Stimulated activated CD4-positive, alpha-beta T cell treated with anti-CD3 and anti-CD28 coated beads, Interleukin-2, amount 100 ng/mL, for 24 hours (primary cell): ENCODE measurements around the gene GAS7.

Source experiments
- DNase-seq, 2 donors: peaks; one replicate each; pipeline ENCODE4 v3.0.0-alpha.2; 2020

The GAS7 gene

GRCh38 chr17:10127819-10128425, 70.5 kb downstream of the GAS7 start:
- DNase-seq, result no peak

- peak in 1 of 2 donors; percentile 6 for DNase-seq
Measured at GRCh38 chr17:10126616-10127501, 71.5 kb downstream of the GAS7 start.

GRCh38 chr17:10126276-10126615, 72.2 kb downstream of the GAS7 start:
- DNase-seq, result no peak

- no peak for DNase-seq
Measured at GRCh38 chr17:10125531-10126275, 72.7 kb downstream of the GAS7 start.

- no peak for DNase-seq
Measured at GRCh38 chr17:10123093-10123492, 75.3 kb downstream of the GAS7 start.

DNA sequence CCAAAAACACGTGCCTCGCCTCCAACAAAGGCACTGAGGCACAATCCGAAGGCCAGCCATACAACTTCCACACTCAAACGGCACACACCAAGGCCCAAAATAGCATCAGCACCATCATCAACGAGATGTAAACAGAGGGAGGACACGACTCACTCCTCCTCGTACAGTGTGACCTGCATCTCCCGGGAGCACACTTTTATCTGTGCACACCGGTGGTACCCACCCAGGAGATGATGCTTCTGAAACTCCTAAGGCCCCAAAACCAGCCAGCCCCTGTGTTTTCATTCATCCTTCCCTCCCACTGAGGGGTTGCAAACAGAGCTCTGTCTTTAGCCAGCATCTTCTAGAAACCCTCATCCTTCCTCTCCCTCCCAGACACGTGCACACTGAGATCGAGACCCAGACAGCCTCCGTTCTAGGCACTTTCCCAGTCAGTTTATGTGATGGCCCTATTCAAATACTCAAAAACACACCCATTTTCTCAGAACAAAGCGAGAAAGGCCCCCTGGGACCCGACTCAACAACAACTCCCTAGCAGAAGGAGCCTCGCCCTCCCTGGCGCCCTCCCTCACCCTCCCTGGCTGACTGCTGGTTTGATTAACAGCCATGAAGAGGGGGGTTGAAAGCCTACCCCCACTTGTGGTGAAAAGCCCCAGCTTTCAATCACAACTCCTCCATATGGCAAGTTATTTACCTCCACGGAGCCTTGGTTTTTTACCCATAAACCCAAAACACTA, 76.3 kb downstream of the GAS7 start:
- no peak for DNase-seq

DNA sequence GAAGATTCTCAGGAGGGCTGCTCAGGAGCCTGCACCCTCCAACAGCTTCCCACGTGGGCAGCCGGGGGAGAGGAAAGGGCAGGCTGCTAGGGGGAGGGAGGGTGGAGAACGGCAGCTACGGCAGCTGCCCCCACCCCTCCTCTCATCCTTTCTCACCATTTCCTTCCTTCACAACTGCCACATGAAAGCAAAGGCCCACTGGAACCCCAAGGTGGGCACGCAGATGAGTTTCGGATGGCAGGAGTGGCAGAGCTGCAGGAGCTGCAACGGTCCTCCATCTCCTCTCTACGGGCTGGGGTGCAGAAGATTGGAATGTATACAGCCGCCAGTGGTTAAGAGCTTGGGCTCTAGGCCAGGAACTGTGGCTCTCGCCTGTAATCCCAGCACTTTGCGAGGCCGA, 77.7 kb downstream of the GAS7 start:
- DNase-seq, result no peak

DNA sequence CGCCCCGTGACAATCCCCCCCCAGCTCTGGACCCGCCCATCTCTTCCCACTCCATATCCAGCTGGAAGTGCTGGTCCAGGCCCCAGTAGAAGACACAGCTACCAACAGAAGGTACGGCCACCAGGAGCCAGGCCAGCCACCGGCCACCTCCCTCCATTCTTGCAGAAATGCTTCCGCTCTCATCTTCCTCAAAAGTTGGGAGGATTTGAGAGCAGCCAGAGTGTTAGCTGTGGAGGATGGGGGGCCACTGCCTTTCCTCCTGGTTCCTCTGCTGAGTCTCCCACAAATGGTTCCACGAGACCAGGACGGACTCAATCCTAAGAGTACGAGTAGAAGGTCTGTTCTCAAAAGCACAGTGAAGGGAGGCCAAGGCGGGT, 78.3 kb downstream of the GAS7 start:
- DNase-seq, result no peak

DNA sequence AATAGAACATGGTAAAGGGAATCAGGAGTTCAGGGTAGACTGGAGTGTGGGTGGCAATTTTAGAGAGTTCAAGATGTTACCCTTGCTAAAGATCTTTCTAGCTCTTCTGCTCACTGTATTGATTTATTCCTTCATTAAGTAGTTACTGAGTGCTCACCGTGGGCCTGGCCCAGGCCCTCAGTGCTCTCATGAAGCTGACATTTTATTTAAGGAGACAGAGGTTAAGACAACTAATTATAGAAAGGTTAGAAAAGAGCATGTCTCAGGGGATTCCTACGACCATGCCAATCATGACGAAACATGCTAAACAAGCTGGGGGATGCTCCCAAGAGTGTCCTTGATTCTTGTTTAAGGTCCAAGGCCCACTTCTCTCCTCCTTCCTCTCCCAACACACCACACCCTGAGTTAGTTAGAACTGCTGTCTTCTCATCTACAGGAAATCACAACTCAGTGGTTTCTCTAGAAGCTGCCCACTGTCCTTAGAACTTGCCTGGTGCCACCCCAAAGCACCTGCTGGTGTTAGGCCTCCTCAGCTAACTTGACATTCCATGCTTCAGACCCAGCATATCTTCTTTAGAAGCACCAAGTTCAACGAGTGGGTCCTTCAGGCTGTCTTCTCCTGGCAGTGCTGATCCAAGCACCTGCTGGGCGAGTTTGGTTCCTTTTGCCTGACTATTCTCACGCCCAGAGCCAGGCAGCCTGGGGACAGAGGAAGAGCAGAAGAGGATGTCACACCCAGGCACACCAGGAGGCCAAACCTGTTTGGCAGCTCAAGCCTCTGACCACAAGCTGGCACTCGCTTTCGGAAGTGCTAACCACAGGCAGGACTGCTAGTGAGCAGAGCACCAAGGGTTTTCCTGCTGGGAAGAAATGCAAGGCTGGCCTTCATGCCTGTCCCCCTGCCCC, 79.0 kb downstream of the GAS7 start:
- DNase-seq, result no peak

DNA sequence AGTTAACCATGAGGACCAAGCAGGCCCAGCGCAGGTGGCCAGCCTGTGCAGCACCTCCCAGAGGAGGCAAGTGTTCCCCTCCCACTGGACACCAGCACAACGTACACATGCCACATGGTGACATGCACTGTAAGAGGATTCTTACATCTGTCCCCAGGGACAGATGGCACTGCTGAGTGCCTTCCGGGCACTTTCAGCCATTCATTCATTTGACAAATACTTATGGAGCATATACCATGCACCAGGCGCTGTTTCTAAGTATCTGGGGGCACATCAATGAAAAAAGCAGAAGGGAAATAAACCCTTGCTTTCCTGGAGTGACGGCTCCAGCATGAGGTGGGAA, 79.6 kb downstream of the GAS7 start:
- DNase-seq, result no peak

DNA sequence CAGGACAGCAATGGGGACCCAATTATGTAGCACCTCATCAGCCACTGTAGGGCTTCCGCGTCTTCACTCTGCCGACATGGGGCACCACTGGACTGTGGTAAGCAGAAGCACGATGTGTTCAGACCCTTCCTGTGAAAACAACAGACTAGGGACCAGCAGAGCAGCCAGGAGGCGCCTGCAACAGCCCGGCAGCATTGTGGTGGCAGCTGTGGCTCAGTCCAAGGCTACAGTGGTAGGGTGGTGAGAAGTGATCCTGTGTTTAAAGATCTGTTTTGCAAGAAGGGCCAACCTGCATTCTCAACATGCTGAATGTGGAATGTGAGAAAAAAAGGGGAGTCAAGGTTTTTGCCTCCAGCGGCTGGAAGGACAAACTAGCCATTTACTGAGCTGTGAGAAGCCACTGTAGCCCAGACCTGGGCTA, 80.8 kb downstream of the GAS7 start:
- no peak for DNase-seq

GRCh38 chr17:10116753-10117420, 81.5 kb downstream of the GAS7 start:
- DNase-seq, result no peak

- DNase-seq, result no peak
Measured at GRCh38 chr17:10116267-10116666, 82.1 kb downstream of the GAS7 start.

- DNase-seq, result no peak
Measured at GRCh38 chr17:10115536-10115932, 82.9 kb downstream of the GAS7 start.

DNA sequence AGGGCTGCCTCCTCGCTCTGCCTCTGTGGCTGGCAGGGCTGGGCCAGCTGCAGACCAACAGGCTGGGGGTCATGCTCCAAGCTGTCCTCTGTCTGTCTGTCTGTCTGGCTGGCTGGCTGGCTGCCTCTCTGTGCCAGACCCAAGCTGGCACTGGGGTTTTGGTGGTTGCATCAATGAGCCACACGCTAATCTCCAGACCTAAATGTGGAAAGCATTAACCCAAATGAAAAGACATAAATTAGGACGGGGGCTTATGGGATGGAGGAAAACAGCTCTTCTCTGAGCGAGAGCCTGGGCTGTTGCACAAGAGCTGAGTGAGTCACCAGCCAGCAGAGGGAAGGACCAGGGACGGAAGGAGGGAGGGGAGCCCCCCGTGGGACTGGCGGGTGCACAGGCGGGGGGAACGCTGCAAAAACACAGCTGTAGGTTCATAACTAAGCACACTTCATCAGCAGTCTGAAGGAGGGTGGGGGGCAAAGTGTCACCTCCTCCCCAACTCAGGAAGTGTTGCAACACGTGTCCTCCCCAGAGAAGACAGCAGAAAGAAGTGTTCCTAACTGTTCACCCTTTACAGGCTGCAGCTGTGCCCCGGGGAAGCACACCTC, 83.4 kb downstream of the GAS7 start:
- peak; percentile 31 to 40 for DNase-seq

GRCh38 chr17:10112962-10113361, 85.4 kb downstream of the GAS7 start:
- no peak for DNase-seq

DNA sequence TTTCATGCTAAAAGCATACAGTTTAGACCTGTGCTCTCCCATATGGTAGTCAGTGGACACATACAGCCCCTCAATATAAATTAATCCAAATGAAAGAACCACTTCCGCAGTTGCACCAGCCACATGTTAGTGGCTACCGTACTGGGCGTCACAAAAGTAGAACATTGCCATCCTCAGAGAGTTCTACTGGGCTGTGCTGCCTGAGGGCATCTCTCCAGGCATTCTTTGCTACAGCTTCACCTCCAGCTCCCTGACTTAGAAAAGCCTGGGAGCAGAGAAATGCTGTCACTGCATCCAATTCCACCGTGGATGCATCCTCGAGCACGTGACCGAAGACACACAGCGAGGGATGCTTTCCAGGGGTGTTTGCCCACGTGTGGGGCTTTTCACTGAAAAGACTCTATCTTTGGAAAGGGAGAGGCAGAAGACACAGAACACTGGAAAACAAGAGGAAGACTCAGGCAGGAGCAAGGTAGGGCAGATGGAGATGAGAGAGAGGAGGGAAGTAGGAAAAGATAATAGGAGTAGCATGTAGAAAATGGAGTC, 86.4 kb downstream of the GAS7 start:
- DNase-seq, result no peak

DNA sequence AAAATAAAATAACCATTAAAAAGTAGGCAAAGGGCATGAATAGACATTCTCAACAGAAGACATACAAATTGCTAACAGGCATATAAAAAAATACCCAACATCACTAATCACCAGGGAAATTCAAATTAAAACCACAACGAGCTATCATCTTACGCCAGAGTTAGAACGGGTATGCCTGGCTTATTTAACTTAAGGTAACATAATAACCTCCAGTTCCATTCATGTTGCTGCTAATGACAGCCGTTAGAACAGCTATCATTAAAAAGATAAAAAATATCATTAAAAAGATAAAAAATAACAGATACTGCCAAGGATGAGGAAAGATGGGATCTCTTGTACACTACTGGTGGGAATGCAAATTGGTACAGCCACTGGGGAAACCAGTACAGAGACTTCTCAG, 89.3 kb downstream of the GAS7 start:
- no peak for DNase-seq

DNA sequence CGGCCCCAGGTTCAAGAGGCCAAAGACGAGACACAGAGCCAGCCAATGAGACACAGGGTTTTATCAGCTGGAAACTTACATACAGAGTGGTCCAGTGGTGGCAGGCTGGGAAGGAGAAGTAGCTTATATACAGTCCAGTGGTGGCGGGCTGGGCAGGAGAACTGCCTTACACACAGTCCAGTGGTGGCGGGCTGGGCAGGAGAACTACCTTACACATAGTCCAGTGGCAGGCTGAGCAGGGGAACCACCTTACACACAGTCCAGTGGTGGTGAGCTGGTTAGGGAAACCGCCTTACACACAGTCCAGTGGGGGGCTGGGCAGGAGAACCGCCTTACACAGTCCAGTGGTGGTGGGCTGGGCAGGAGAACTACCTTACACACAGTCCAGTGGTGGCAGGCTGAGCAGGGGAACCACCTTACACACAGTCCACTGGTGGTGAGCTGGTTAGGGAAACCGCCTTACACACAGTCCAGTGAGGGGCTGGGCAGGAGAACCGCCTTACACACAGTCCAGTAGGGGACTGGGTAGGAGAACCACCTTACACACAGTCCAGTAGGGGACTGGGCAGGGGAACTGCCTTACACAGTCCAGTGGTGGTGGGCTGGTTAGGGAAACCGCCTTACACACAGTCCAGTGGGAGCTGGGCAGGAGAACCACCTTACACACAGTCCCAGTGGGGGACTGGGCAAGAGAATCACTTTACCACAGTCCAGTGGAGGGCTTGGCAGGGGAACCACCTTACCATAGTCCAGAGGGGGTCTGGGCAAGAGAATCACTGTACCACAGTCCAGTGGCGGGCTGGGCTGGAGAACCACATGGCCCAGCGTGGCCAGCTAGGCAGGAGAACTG, 90.9 kb downstream of the GAS7 start:
- DNase-seq, result no peak

GRCh38 chr17:10106067-10106466, 92.3 kb downstream of the GAS7 start:
- DNase-seq, result no peak
